ENCODE results near the gene ELF2. TPM values are rescaled to one million over a fixed set of nuclear protein-coding genes. Genes with fewer than 3 reads are reported as not detected.

The ELF2 gene
- total RNA-seq, 4 donors from 2014 or later = 37.1 to 54.9 (median 44.7) TPM

DNA sequence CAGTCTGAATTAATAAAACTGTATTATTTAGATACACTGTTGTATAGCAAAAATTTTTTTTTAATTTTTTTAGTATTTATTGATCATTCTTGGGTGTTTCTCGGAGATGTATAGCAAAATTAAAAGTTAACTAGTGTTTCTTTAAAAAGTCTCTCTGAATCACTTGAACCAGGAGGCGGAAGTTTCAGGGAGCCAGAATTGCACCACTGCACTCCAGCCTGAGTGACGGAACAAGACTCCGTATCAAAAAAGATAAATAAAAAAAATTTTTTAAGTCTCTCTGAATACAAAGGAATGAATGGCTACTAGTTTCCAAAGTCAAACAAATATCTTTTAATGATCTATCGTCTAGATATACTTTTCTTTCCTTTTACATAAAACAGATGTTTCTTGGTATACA is 64.4 kb downstream of the ELF2 start:
- no peak overlapping the region for H3K4me3 ChIP-seq (ENCODE audit: low read depth, poor library complexity, severe bottlenecking)
- intact Hi-C loops (cut with DNase I; ENCODE audit: low total_unique reads) = no loop called here
- WGBS, 2 donors = 94% methylated on average over 5 of the region's 5 CpGs
- DNase-seq (ENCODE audit: low spot score in 2 of 2) = no peak
- TF ChIP-seq, protein P1, sequence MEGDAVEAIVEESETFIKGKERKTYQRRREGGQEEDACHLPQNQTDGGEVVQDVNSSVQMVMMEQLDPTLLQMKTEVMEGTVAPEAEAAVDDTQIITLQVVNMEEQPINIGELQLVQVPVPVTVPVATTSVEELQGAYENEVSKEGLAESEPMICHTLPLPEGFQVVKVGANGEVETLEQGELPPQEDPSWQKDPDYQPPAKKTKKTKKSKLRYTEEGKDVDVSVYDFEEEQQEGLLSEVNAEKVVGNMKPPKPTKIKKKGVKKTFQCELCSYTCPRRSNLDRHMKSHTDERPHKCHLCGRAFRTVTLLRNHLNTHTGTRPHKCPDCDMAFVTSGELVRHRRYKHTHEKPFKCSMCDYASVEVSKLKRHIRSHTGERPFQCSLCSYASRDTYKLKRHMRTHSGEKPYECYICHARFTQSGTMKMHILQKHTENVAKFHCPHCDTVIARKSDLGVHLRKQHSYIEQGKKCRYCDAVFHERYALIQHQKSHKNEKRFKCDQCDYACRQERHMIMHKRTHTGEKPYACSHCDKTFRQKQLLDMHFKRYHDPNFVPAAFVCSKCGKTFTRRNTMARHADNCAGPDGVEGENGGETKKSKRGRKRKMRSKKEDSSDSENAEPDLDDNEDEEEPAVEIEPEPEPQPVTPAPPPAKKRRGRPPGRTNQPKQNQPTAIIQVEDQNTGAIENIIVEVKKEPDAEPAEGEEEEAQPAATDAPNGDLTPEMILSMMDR (IDR thresholded peaks at IDR 0.05) = no peak
- no peak for TF ChIP-seq POLR2A (IDR thresholded peaks at IDR 0.05)

DNA sequence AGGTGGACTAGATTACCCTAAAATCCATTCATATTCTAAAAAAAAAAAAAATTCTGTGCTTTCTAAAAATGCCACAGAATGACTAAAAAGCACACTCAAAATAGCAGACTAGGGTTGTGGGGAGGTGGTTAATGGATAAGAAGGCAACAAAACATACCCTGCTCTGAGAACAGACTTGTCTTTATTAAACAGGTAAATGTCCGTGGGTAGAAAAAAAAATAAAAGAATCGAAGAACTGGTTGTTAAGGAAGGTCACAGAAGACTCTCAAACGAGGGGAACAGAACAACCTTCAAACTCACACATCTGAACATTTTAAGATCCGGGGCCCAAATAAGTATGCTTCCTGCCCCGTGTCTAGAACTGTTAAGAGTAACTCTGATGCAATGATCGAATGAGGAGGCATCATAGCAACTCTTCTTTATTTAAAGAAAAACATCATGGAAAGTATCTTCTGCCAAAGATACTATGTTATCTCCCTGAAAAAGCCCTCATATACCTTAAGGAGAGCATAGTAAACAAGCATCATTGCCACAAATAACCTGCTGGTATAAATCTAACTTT is 68.4 kb downstream of the ELF2 start:
- DNase-seq (ENCODE audit: low spot score in 2 of 2) = no peak
- 80 to 85% methylated on average over 6 of the region's 6 CpGs for WGBS, 2 donors
- no peak for TF ChIP-seq POLR2A (IDR thresholded peaks at IDR 0.05)
- TF ChIP-seq, protein P1 (IDR thresholded peaks at IDR 0.05) = no peak
- no peak overlapping the region for H3K4me3 ChIP-seq (ENCODE audit: low read depth, poor library complexity, severe bottlenecking)
- intact Hi-C loops (cut with DNase I; ENCODE audit: low total_unique reads) = loop anchor here (10.0 kb wide), 1 partner anchor 56 kb away; no protein-coding TSS in a partner anchor

DNA sequence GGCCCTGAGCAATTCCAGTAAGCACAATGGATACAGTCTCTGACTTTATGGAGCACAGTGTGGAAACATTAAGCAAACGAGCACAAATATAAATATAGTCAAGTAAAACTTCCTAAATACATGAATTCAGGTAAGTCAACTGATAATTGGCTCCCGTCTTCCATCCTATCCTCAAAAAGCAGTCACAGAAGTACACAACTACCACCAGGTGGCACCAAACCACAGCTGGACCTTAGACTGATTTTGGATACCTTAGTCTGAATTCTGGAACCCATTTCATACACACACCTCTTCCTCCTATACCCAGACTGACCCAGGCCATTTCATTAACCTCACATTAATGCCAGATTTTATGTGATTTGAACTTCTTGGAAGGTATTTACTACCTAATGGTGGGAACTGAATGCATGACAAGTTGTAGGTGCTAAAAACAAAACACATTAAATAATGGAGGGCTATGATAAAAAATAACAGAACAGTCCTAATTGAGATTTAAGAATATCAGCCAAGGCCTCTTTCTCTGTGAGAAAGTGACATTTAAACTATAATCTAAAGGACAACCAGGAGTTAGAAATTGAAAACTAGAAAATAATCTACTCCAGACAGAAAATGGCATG is 77.5 kb downstream of the ELF2 start:
- TF ChIP-seq, protein P1 (IDR thresholded peaks at IDR 0.05) = peak in 1 of 3 donors; percentile 63
- TF ChIP-seq POLR2A (IDR thresholded peaks at IDR 0.05) = no peak
- no peak overlapping the region for H3K4me3 ChIP-seq (ENCODE audit: low read depth, poor library complexity, severe bottlenecking)
- DNase-seq (ENCODE audit: low spot score in 2 of 2) = peak in 1 of 2 donors; percentile 51
- intact Hi-C loops (cut with DNase I; ENCODE audit: low total_unique reads) = no loop called here
- WGBS, 2 donors = 8 to 13% methylated on average over 2 of the region's 2 CpGs

DNA sequence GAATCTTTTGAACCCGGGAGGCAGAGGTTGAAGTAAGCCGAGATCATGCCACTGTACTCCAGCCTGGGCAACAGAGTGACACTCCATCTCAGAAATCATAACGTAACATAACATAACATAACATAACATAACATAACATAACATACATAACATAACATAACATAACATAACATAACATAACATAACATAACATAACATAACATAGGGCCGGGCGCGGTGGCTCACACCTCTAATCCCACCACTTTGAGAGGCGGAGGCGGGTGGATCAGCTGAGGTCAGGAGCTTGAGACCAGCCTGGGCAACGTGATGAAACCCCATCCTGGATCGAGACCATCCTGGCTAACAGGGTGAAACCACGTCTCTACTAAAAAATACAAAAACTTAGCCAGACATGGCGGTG is 84.7 kb downstream of the ELF2 start:
- TF ChIP-seq, protein P1 (IDR thresholded peaks at IDR 0.05) = no peak
- TF ChIP-seq POLR2A (IDR thresholded peaks at IDR 0.05) = no peak
- intact Hi-C loops (cut with DNase I; ENCODE audit: low total_unique reads) = no loop called here
- WGBS, 2 donors = 89% methylated on average over 11 to 12 of the region's 12 CpGs
- DNase-seq (ENCODE audit: low spot score in 2 of 2) = no peak
- no peak overlapping the region for H3K4me3 ChIP-seq (ENCODE audit: low read depth, poor library complexity, severe bottlenecking)

DNA sequence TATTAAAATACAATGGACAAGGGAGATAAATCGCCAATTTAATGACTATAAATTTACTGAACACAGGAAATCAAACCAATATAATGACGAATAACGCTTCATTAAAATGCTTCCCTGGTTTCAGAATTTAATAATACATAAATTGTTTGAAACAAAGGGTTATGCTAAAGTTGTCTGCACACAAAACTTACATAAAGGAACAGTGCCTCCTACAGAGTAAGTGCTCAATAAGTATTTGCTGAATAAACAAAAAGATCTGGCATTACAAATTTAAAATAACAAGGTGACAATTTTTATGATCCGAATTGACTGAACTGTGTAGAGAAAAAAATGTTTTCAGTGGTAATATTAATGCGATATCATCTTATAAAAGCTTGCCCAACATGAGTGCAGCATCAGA is 91.9 kb downstream of the ELF2 start:
- intact Hi-C loops (cut with DNase I; ENCODE audit: low total_unique reads) = loop anchor here (10.0 kb wide), 1 partner anchor 90 kb away; the partner anchor contains the start of gene ELF2
- H3K4me3 ChIP-seq (ENCODE audit: low read depth, poor library complexity, severe bottlenecking) = no peak overlapping the region
- DNase-seq (ENCODE audit: low spot score in 2 of 2) = no peak
- no peak for TF ChIP-seq POLR2A (IDR thresholded peaks at IDR 0.05)
- TF ChIP-seq, protein P1 (IDR thresholded peaks at IDR 0.05) = no peak
- WGBS, 2 donors = 38 to 42% methylated on average over 5 of the region's 5 CpGs

DNA sequence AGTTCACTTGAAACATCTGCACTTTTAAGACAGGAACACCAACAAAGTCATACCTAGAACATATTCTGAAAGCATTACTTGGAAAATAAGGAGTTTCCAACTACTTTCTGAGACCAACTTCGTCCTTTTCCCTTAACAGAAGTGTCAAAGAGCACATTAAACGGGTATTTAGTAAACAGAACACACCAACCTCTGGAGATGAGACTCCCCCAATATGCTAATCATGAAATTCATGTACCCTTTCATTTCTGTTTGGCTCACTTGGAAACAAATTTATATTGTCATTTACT is 92.3 kb downstream of the ELF2 start:
- TF ChIP-seq, protein P1 (IDR thresholded peaks at IDR 0.05) = no peak
- TF ChIP-seq POLR2A (IDR thresholded peaks at IDR 0.05) = no peak
- H3K4me3 ChIP-seq (ENCODE audit: low read depth, poor library complexity, severe bottlenecking) = peak overlapping the region; percentile 82
- no peak for DNase-seq (ENCODE audit: low spot score in 2 of 2)
- intact Hi-C loops (cut with DNase I; ENCODE audit: low total_unique reads) = loop anchor here (10.0 kb wide), 1 partner anchor 90 kb away; the partner anchor contains the start of gene ELF2
- WGBS, 2 donors = 0 to 1% methylated on average over 2 of the region's 2 CpGs

Measured in lower leg skin (tissue), 4 donors.